K562 (cell line): ENCODE measurements around the gene TMCC2. TPM values are rescaled to one million over a fixed set of nuclear protein-coding genes. Genes with fewer than 3 reads are reported as not detected.
A peak's percentile ranks its signal among the peaks of the same experiment; 100 is the strongest.

Source experiments
- BRD9 ChIP-seq: fragments of 450-650 bp; IDR thresholded peaks from 2 replicates; pipeline ENCODE4 v1.6.1; 2018; ENCODE audit warnings: low read depth; ENCODE audit not compliant: partially characterized antibody
- CREB1 ChIP-seq, 2 experiments: sonication (generic) in 1 of 2; formaldehyde crosslinking in 1 of 2; IDR thresholded peaks; 2 replicates each; pipeline versions ENCODE4 v1.6.1 to v1.8.0; 2012 to 2022; ENCODE audit warnings: inconsistent platforms in 1 of 2, mild to moderate bottlenecking in 1 of 2, missing genetic modification reagents in 1 of 2, moderate library complexity in 1 of 2
- EP300 ChIP-seq: IDR thresholded peaks from 2 replicates; pipeline ENCODE4 v1.6.1; 2012; ENCODE audit warnings: low read length, improper control_type of control experiment
- GMEB1 ChIP-seq: fragments of 250-450 bp; sonication (Bioruptor Pico); IDR thresholded peaks from 2 replicates; pipeline ENCODE4 v1.4.0; 2020; ENCODE audit warnings: mild to moderate bottlenecking
- HDAC2 ChIP-seq: fragments of 450-650 bp; IDR thresholded peaks from 2 replicates; pipeline ENCODE4 v1.6.1; 2016; ENCODE audit warnings: mild to moderate bottlenecking
- KLF10 ChIP-seq: fragments of 250-450 bp; sonication (Bioruptor Pico); IDR thresholded peaks from 2 replicates; pipeline ENCODE4 v1.6.1; 2021; ENCODE audit warnings: matching md5 sums
- MCM3 ChIP-seq: fragments of 450-650 bp; IDR thresholded peaks from 2 replicates; pipeline ENCODE4 v1.6.1; 2016
- MCM7 ChIP-seq, 2 experiments: fragments of 450-650 bp; IDR thresholded peaks; 2 replicates each; pipeline ENCODE4 v1.6.1; 2016 to 2018
- MYBL2 ChIP-seq, 2 experiments: fragments of 450-650 bp in 1 of 2; sonication (generic) in 1 of 2; formaldehyde crosslinking in 1 of 2; IDR thresholded peaks; 2 replicates each; pipeline versions ENCODE4 v1.6.1 to v1.8.1; 2017 to 2022; ENCODE audit warnings: borderline replicate concordance in 1 of 2, inconsistent platforms in 1 of 2, low read depth in 1 of 2, mild to moderate bottlenecking in 1 of 2, missing genetic modification reagents in 1 of 2, moderate library complexity in 1 of 2
- NR2C2 ChIP-seq, 2 experiments: fragments of 200-800 bp in 1 of 2; sonication (Bioruptor generic) in 1 of 2; sonication (generic) in 1 of 2; formaldehyde crosslinking in 1 of 2; IDR thresholded peaks; 2 replicates each; pipeline versions ENCODE4 v1.6.1 to v1.8.0; 2016 to 2022; ENCODE audit warnings: mild to moderate bottlenecking in 1 of 2, missing compliant biosample characterization in 1 of 2, missing genetic modification characterization in 1 of 2, missing genetic modification reagents in 1 of 2
- TARDBP ChIP-seq: fragments of 450-650 bp; IDR thresholded peaks from 2 replicates; pipeline ENCODE4 v1.6.1; 2016
- TGIF2 ChIP-seq: sonication (generic); formaldehyde crosslinking; IDR thresholded peaks from 2 replicates; pipeline ENCODE4 v1.8.1; 2022; ENCODE audit warnings: mild to moderate bottlenecking, missing genetic modification reagents, moderate library complexity
- THAP7 ChIP-seq: fragments of 250-450 bp; sonication (Bioruptor Pico); IDR thresholded peaks from 2 replicates; pipeline ENCODE4 v1.5.0; 2021
- TRIM24 ChIP-seq, 2 experiments: fragments of 450-650 bp; IDR thresholded peaks; 2 replicates each; pipeline ENCODE4 v1.6.1; 2016
- ZHX1 ChIP-seq: fragments of 150-350 bp; conservative IDR thresholded peaks from 2 replicates; pipeline ENCODE4 v1.6.1; 2014; ENCODE audit warnings: low read length
- ZNF124 ChIP-seq: sonication (generic); formaldehyde crosslinking; IDR thresholded peaks from 2 replicates; pipeline ENCODE4 v1.8.1; 2022; ENCODE audit warnings: missing genetic modification reagents
- ZZZ3 ChIP-seq: fragments of 450-650 bp; IDR thresholded peaks from 2 replicates; pipeline ENCODE4 v1.6.1; 2016; ENCODE audit warnings: antibody characterized with exemption, mild to moderate bottlenecking, moderate library complexity
- polyA plus RNA-seq, 8 experiments: library from polyadenylated mRNA; depleted of rRNA in 4 of 8; stranded (reverse) in 5 of 8; unstranded in 3 of 8; fragments of >200 nt; fragmentation: Nextera tagmentation in 2 of 8; fragmentation: Illumina TruSeq in 1 of 8; extraction: Ambion mirVana in 2 of 8; extraction: Trizol in 1 of 8; gene quantifications; 2 replicates each; pipeline versions ENCODE4 v1.2.1 to v1.2.3, GENCODE V29; 2011 to 2014; ENCODE audit warnings: inconsistent platforms in 1 of 8, missing spikeins in 1 of 8
- total RNA-seq, 7 experiments: library from RNA; depleted of rRNA in 6 of 7; stranded (reverse); fragments of >200 nt in 6 of 7; fragmentation: Illumina TruSeq in 2 of 7; extraction: Trizol in 2 of 7; gene quantifications; 2 replicates each; pipeline versions ENCODE4 v1.2.1 to v1.2.3, GENCODE V29; 2011 to 2021; ENCODE audit warnings: low replicate concordance in 1 of 7
- TF ChIP-seq, protein P1 (sequence below): fragments of 450-650 bp; IDR thresholded peaks from one replicate; pipeline ENCODE4 v1.6.1; 2018; ENCODE audit warnings: mild to moderate bottlenecking, moderate library complexity; ENCODE audit not compliant: partially characterized antibody
- TF ChIP-seq, protein P2 (sequence below): fragments of 450-650 bp; IDR thresholded peaks from 2 replicates; pipeline ENCODE4 v1.6.1; 2017; ENCODE audit warnings: antibody characterized with exemption

Gene TMCC2
- total and polyA plus RNA-seq, 9 of the 15 experiments (the other 6 are each of a cell fraction or from before 2014, with no cell fraction given), result 0.06 to 1.8 (median 0.98) TPM

- no peak for TF ChIP-seq GMEB1 (CRISPR knock-in tag)
- no peak for TF ChIP-seq MCM3
- peak; percentile 57; the same call in 1 of the 2 replicates for TF ChIP-seq HDAC2
- TF ChIP-seq ZHX1, result no peak
- TF ChIP-seq NR2C2 (CRISPR knock-in tag; IDR thresholded peaks at IDR 0.05), result no peak
- no peak for TF ChIP-seq NR2C2 (tag; IDR thresholded peaks at IDR 0.05)
- TF ChIP-seq ZNF124, result no peak
- TF ChIP-seq, protein P1, sequence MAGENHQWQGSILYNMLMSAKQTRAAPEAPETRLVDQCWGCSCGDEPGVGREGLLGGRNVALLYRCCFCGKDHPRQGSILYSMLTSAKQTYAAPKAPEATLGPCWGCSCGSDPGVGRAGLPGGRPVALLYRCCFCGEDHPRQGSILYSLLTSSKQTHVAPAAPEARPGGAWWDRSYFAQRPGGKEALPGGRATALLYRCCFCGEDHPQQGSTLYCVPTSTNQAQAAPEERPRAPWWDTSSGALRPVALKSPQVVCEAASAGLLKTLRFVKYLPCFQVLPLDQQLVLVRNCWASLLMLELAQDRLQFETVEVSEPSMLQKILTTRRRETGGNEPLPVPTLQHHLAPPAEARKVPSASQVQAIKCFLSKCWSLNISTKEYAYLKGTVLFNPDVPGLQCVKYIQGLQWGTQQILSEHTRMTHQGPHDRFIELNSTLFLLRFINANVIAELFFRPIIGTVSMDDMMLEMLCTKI, result no peak
- TF ChIP-seq THAP7 (CRISPR knock-in tag), result no peak
- TF ChIP-seq KLF10 (CRISPR knock-in tag), result no peak
- no peak for TF ChIP-seq MCM7 (IDR thresholded peaks at IDR 0.05)
- no peak for TF ChIP-seq TARDBP
- TF ChIP-seq, protein P2, sequence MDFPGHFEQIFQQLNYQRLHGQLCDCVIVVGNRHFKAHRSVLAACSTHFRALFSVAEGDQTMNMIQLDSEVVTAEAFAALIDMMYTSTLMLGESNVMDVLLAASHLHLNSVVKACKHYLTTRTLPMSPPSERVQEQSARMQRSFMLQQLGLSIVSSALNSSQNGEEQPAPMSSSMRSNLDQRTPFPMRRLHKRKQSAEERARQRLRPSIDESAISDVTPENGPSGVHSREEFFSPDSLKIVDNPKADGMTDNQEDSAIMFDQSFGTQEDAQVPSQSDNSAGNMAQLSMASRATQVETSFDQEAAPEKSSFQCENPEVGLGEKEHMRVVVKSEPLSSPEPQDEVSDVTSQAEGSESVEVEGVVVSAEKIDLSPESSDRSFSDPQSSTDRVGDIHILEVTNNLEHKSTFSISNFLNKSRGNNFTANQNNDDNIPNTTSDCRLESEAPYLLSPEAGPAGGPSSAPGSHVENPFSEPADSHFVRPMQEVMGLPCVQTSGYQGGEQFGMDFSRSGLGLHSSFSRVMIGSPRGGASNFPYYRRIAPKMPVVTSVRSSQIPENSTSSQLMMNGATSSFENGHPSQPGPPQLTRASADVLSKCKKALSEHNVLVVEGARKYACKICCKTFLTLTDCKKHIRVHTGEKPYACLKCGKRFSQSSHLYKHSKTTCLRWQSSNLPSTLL, result no peak
- TF ChIP-seq ZZZ3, result no peak
- 0 out of 2 replicates have a peak, but pooled peaks have one; percentile 28 for TF ChIP-seq CREB1 (IDR thresholded peaks at IDR 0.05)
- peak; percentile 54 for TF ChIP-seq CREB1 (CRISPR knock-in tag; IDR thresholded peaks at IDR 0.05)
- peak; percentile 87 to 90 for TF ChIP-seq TRIM24 (IDR thresholded peaks at IDR 0.05)
- TF ChIP-seq EP300, result peak; percentile 57; the same call in 1 of the 2 replicates
- TF ChIP-seq MYBL2 (IDR thresholded peaks at IDR 0.05; ENCODE audit: low read depth), result no peak
- no peak for TF ChIP-seq MYBL2 (CRISPR knock-in tag; IDR thresholded peaks at IDR 0.05; ENCODE audit: borderline replicate concordance)
- no peak for TF ChIP-seq TGIF2 (CRISPR knock-in tag)
- TF ChIP-seq BRD9, result no peak
Observed at GRCh38 chr1:205237526-205238484, 10.1 kb downstream of the TMCC2 start (continued).
